ENCODE results near the gene HNRNPH3.
"Not testable (repeated sequence)": the region's sequence is repeated elsewhere in the genome, so short reads cannot be mapped to it uniquely, and the experiment has no call there.

Gene HNRNPH3, protein sequence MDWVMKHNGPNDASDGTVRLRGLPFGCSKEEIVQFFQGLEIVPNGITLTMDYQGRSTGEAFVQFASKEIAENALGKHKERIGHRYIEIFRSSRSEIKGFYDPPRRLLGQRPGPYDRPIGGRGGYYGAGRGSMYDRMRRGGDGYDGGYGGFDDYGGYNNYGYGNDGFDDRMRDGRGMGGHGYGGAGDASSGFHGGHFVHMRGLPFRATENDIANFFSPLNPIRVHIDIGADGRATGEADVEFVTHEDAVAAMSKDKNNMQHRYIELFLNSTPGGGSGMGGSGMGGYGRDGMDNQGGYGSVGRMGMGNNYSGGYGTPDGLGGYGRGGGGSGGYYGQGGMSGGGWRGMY

DNA sequence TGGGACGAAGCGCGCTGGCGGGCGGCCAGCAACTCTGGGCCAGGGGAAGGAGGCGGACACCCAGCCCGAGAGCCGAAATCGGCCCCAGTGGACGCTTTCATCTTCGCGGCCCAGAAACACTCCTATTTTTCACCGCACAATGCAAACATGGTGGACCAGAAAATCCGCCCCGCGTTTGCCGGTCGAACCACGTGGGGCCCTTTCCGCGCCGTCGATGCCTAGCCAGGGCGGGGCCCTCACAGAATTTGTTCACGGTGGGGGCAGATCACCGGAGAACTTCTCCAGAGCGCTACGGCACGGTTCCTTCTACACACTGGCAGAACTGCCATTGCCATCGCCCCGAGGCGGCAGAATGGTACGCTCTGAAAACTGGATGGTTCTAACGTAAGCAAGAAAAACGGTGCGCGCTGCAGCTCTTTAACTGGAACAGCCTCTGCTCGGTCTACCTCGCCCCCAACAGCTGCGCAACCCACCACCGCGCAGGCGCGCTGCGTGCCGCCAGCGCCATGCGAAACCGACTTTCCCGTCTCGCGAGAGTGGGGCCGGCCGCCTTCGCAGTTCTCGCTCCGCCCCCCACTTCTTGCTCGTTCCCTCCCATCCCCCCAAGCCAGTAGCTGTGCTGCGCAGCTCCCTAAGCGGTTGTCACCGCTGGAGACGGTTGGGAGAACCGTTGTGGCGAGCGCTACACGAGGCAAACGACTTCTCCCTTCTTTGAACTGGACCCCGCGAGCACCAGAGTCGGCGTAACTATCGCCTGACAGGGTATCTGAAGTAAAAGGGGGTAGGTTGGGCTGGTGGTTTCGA, at the start of gene HNRNPH3:
Gene HNRNPH3, plus strand, starts transcription at position 610 of the 804 bp plus-strand sequence. CDS start 5,158 bp downstream, outside the sequence.
- peak; percentile 98 for DNase-seq

DNA sequence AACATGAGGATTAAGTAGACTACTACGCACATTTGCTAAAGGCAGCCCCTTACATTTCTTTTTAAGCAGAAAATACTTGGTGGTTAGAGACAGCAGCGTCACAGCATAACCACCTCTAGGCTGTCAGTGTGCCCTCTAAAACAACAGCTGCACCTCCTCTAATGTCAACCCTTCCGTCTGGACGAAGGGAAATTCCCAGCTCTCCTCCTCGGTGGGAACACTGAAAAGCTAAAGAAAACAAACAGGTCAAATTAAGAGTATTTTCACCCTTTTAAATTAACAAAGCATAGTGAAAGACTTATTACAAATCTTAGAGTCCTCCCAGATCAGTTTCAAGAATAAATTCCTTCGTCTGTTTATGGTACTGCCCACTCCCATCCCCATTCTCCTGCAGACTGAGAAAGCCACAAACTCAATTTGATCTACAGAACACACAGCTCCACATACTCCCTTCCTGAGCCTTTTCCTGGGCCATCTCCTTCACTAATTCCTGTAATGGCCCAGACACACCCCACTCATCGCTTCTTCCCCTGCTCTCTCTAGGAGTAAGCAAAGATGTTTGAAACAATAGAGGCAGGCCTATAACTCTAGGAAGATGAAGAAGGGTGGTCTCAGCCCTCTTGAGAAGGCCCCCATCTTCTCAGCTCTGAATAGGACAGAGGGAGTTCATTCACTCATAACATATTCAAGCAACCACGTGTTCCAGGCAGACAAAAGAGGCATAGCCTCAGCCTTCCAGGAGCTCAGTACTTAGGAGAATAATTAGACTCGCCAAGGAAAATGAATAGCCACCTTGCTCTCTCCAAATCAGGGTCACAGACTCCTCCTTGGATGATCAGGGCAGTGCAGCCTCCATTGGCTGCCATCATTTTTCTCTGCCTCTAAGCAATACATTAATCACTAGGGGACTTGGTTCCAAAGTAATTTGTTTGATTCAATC, 47.5 kb upstream of the HNRNPH3 start:
- no peak for DNase-seq

DNA sequence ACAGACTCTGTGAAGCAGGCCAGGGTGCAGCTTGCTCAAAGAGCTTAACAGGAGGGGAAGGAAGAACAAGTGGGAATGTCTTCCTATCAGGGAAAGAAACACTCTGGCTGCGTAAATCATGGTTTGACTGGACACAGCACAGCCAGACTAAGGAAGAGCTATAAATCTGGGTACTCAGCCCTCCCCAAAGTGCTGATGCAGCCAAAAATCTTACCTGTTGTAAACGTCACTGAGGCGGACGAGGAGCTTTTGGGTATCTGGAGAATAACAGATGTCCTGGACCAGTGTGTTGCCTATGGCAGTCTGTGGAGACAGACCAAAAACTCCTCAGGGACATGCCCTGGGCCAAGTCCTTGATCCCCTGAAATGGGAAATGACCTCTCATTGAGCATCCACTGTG, 43.1 kb upstream of the HNRNPH3 start:
- DNase-seq: no peak

DNA sequence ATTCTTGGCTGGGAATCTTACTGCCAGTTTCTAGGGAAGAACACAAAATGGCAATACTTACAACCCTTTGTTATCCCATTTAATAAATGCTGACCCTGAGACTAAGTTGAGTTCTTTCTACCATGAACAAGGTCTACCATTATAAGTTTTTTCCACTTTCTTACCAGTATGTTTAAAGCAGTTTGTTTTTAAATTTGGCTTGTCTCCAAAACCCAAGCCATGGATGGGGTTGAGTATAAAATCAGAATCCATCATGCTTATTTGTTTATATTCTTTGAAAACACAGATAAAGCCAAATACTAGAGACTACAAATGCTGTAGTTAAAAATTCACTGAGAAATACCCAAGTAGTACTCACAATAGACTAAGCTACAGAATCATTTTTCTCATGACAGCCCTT, 41.1 kb upstream of the HNRNPH3 start:
- DNase-seq: no peak

DNA sequence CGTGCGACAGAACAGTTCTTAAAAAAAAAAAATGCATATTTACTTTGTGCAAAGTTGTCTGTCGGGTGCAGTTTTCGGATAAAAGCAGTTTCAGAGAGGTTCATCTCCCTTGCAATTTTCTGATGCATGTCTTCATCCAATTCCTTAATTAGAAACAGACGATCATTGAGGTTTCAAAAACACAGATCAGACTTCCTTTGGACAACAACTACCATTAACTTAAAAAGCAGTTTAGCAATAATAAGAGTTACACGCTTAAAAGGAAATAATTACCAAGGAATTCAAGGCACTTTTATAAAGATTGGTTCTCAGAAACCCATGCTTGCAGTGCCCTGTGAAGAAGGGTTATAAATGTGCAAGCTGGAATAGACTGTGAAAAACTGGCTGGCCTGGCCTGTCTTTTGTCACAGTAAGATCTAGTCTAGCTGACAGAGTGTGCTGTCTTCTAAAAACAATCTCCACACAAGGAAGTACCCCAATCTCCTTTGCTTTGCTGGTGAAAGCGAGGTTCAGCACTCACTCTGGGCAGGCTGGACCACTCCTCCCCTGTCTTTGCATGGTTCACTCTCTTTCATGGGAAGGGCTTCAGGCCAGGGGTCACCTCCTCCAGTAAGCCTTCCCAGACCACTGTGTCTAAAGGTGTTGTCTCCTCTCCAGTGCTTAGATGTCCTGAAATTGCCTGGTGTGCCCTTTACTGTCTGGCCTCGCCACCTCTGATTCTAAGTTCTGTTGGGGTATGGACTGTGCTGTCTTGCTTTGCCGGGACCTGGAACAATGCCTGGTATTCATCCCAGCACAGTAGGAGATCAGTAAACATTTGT, 34.8 kb upstream of the HNRNPH3 start:
- no peak for DNase-seq

DNA sequence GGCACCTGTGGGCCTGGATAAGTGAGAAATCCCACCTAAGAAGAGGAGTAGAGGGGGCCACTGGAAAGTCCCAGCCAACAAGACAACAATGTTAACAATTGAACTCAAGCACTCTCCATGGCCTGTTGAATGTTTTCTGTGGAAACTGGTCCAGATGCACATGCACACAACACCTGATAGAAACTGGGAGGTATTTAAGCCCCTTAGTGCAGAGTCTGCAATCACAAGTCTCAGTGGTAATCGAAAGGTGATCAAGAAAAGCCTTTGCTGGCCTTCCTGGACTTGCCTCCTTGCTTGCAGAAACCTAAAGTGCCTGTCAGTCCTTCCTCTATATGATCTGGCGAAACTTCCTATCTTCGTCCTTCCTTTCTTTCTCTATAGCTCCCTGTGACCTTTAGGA, 30.6 kb upstream of the HNRNPH3 start:
- no peak for DNase-seq

DNA sequence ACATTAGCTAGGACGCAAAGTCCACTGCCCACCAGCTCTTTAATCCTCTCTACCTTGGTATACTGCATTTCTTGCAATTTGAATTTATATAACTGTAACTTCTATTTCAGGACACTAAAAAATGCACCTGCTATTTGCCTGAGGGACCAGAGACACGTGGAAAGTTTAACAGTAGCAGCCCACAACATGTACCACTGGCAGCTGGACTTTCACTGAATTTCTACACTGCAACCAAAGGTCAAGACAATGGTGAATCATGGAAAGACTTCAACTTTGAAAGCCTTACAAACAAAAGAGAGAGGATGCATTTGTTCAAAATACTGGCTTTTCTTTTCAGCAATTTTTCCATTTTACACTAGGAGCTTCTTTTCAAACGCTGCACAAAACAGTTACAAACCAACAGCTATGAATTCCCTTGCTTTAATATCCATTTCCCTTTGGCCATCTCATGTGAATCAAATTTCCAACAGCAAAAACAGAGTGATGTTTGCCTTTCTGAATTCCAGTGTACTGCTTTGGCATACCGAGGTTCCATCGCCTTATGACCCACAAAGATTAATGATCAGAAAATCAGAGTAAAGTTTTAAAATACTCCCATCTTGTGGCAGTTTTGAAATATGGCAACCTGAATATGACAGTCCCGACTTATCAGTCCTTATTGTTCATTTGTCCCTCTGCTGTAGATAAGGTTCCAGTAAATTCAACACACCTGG, 29.9 kb upstream of the HNRNPH3 start:
- peak; percentile 43 for DNase-seq

DNA sequence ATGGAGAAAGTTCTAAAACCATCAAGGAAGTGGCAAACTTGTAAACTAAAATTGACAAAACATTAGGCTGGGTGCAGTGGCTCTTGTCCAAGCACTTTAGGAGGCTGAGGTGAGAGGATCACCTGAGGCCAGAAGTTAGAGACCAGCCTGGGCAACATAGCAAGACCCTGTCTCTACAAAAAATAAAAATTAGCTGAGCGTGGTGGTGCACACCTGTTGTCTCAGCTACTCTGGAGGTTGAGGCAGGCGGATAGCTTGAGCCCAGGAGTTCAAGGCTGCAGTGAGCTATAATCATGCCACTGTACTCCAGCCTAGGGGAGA, 29.4 kb upstream of the HNRNPH3 start:
- no peak for DNase-seq

DNA sequence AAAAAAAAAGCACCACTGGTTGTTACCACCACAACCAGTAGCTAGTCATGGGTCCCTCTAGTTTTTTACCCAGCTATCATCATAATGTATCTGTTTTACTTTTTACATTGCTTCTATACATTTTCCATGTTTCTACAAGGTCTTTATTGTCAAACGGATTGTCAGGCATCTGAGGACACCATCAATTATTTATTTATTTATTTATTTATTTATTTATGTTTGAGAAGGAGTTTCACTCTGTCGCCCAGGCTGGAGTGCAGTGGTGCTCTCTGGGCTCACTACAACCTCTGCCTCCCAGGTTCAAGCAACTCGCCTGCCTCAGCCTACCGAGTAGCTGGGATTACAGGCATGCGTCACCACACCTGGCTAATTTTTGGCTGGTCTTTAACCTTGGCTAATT, 29.0 kb upstream of the HNRNPH3 start:
- DNase-seq: no peak

DNA sequence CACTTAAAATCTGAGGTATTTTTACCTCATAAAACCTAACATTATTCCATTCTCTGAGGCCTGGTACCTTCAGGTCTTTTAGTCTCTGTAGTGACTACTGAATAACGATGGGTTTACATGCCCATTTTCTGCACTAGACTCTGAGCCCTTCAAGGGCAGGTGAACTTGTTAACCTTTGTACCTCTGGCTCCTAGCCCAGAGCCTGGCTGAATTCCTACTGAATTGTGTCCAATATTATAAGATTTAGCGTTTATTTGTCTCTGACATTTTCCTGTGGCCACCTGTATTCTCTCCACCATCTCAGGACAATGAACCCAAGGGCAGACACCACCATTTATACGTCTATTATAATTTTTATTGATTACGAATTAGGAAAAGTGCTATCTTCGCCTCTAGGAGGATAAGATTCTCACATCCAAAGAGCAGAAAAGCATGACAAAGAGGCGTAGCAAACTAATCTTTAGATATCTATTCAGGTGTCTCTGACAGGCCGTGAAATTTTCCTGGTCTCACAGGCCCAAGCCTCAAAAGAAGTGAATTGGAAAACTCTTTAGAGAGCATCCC, 27.9 kb upstream of the HNRNPH3 start:
- DNase-seq: no peak

DNA sequence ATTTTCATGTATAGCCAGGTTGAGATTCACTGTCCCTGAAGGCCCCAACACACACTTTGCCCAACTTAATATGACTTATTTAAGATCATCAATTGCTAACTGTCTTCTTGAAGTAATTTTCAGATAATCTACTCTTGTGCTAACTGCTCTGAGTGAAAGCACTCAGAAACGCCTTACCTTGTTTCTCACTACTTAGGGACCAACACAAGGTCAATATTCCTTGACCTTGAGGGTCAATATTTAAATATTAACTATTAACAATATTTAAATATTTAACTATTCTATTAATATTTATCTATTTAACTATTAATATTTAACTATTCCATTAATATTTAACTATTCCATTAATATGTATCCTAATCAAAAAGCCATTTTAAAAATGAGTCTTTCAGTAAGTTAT, 26.0 kb upstream of the HNRNPH3 start:
- no peak for DNase-seq

DNA sequence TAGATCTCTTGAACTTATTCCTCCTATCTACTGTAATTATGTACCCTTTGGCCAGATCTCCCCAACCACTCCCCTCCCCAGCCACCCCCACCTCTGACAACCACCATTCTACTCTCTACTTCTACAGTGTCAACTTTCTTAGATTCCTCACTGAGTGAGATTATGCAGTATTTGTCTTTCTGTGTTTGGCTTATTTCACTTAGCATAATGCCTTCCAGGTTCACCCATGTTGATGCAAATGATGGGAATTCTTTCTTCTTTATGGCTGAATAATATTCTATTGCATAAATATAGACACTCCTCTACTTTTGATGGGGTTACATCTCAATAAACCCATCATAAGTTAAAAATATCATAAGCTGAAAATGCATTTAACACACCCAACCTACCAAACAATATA, 21.3 kb upstream of the HNRNPH3 start:
- no peak for DNase-seq

DNA sequence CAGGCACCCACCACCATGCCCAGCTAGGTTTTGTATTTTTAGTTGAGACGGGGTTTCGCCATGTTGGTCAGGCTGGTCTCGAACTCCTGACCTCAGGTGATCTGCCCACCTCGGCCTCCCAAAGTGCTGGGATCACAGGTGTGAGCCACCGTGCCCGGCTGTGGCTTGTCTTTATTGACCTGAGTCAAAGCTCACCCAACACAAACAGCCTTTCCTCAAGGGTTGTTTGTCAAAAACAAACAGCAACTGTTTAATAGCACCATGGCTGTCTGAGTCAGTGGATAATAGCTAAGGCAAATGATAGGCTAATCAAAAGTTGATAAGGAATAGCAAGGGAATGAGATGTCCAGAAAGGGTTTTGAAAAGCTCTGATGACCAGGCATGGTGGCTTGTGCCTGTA, 16.9 kb upstream of the HNRNPH3 start:
- DNase-seq: not testable (repeated sequence)

DNA sequence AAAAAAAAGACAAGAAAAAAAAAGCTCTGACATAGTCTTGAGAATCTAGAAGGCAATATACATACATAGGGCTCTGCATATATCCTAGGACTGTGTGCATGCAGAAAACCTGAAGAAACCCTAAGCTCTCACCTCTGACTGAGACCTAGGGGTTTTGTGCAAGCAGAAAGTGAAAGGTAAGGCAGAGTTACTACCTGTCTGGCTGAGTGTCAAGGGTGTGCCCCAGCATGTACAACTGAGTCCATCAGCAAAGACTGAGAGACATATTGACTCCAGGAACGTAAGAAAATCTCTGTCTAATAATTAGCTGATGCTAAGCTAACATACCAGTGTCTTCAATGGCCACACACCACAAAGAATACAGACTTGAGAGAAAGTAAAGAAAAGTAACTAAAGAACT, 16.3 kb upstream of the HNRNPH3 start:
- DNase-seq: no peak

DNA sequence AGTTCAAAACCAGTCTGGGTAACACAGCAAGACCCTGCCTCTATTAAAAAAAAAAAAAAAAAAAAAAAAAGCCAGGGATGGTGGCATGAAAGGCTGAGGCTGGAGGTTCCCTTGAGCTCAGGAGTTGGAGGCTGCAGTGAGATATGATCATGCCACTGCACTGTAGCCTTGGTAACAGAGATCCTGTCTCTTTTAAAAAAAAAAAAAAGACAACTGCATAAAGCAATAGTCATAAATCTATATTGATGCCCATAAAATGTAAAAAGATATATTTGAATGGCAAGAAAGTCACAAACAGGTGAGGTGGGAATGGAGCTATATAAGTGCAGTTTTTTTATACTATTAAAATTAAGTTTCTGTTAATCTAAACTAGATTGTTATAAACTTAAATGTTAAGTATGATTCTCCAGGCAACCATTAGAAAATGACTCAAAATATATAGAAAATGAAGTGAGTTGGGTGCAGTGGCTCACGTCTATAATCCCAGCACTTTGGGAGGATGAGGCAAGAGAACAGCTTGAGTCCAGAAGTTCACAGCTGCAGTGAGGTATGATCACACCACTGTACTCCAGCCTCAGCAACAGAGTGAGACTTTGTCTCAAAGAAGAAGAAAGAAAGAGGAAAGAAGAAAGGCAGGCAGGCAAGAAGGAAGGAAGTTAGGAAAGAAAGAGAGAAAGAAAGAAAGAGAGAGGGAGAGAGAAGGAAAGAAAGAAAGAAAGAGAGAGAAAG, 13.4 kb upstream of the HNRNPH3 start:
- DNase-seq: no peak

DNA sequence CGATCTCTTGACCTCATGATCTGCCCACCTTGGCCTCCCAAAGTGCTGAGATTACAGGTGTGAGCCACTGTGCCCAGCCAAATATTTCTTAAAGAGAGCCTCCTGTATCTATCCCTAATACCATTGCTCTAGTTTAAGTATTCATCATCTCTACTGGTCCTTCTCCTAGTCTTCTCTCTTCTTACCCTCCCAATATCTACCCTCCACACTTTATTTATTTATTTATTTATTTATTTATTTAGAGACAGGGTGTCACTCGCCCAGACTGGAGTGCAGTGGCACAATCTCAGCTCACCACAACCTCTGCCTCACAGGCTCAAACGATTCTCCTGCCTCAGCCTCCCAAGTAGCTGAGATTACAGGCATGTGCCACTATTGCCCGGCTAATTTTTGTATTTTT, 7.5 kb upstream of the HNRNPH3 start:
- DNase-seq: not testable (repeated sequence)

DNA sequence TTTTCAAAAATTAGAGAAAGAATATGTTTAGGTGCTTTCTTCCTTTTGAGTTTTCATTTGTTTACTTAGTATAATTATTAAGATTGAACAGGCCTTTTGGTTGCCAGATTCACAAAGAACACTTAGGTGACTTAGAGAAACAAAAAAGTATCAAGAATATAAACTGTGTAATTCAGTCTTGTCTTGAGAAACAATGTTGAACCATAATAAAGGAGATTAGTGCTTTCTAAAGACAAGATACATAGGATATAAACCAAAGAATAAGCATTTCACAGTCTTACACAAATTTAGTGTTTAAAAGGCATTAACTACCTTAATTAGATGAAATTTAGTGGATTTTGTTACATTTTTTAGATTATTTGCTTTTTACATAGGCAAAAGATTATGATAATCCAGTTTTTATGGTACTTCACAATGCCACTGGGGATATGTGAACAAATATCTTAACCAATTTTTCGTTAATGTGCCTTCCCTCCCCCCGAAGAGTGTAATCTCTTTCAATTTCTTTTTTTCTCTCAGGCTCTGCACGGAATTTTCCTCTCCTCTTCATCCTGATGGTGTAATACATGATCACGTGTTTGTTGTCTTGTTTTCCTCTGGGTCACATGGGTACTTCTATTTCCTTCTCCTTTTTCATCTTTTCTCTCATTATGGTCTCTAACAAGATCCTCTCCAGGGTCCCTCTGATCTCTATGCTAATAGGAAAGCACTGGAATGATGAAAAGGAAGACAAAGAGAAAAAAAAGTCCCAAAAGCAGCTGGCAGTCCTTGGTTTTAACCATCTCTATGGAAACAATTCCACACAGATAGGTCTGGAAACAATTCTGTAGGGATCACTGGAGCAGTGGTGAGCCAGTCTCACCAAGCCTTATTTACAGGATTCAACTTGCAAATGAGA, 3.7 kb upstream of the HNRNPH3 start:
- DNase-seq: no peak

DNA sequence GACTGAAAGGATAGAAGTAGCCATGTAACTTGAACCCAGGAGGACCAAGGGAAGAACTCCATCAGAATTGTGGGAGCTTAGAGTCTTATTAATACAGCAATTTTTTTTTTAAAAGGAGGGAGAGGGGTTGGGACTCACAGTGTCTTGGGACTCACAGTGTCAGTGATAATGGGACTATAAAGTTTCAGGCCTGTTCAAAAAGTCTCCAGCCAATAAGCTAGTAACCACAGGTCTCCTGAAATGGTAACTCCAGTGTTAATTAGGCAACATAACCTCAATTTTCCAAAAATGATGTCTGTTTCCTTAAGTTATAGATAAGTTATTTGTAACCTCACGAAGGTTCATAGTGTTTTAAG, 2.4 kb upstream of the HNRNPH3 start:
- no peak for DNase-seq

DNA sequence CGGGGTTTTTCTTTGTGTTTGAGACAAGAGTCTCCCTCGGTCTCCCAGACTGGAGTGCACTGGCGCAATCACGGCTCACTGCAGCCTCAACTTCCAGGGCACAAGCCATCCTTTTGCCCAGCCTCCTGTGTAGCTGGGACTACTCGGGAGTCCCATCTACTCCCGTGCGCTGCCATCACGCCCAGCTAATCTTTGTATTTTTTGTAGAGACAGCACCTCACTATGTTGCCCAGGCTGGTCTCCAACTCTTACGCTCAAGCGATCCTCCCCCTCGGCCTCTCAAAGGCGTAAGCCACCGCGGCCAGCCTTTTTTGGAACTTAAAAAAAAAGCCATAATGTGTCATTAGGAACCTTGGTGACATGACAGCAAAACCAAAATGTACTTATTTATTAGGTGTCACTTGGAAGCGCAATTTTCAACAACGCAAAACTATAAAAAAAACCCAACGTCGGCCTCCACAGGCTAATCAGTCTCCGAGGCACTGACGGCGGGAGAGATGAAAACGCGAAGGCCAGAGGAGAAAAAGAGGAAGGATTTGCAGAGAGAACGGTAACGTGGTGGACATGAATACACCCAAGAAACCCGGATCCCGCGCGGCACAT, 911 bp upstream of the HNRNPH3 start:
- DNase-seq: no peak
